PC-3 (cell line): ENCODE results near the gene TAOK1. TPM values are rescaled to one million over a fixed set of nuclear protein-coding genes. Genes with fewer than 3 reads are reported as not detected.

Source experiments
- ATAC-seq: fragments of 200-7000 bp; cut with Tn5 transposase; 2 replicates; pipeline ENCODE4 v1.9.1; 2020; ENCODE audit warnings: mild to moderate bottlenecking, moderate library complexity
- BruUV-seq: library from RNA; stranded (reverse); fragments of 400-500 nt; replicated peaks from 2 replicates; lab custom pipeline; 2021; lab: Mats Ljungman, UMichigan
- CTCF ChIA-PET: fragments of 300-600 bp; sonication (Branson Sonifier 250); formaldehyde crosslinking; loops from one replicate; lab custom pipeline; 2022; ENCODE audit warnings: antibody characterized with exemption; lab: Charles Lee
- POLR2A ChIA-PET: fragments of 300-600 bp; sonication (Branson Sonifier 250); formaldehyde crosslinking; loops from one replicate; lab custom pipeline; 2022; ENCODE audit warnings: antibody characterized with exemption; ENCODE audit not compliant: unreplicated experiment; lab: Charles Lee
- DNase-seq: peaks from one replicate; pipeline ENCODE4 v3.0.0-alpha.2; 2015
- H2AFZ ChIP-seq: fragments of 300-600 bp; sonication (generic); 2 replicates; pipeline ENCODE4 v1.6.0; 2016; ENCODE audit warnings: antibody characterized with exemption, low read length
- H3F3A ChIP-seq: fragments of 300-600 bp; sonication (generic); one replicate; pipeline ENCODE4 v1.6.0; 2017; ENCODE audit warnings: antibody characterized with exemption, low read length, control low read depth, mild to moderate bottlenecking; ENCODE audit not compliant: unreplicated experiment
- H3K27ac ChIP-seq: fragments of 300-600 bp; sonication (generic); 2 replicates; pipeline ENCODE4 v1.5.1; 2016; ENCODE audit warnings: mild to moderate bottlenecking, low read length
- H3K27me3 ChIP-seq: fragments of 300-600 bp; sonication (generic); 2 replicates; pipeline ENCODE4 v1.6.1; 2016; ENCODE audit warnings: low read length, mixed read lengths
- H3K36me3 ChIP-seq: fragments of 300-600 bp; sonication (generic); 2 replicates; pipeline ENCODE4 v1.6.1; 2016; ENCODE audit warnings: low read depth, mixed run types, low read length, mixed read lengths
- H3K4me1 ChIP-seq: fragments of 300-600 bp; sonication (generic); 2 replicates; pipeline ENCODE4 v1.5.1; 2016; ENCODE audit warnings: low read length; ENCODE audit not compliant: insufficient read depth
- H3K4me2 ChIP-seq: fragments of 300-600 bp; sonication (generic); 2 replicates; pipeline ENCODE4 v1.6.0; 2016; ENCODE audit warnings: low read length
- H3K4me3 ChIP-seq: fragments of 300-600 bp; sonication (generic); 2 replicates; pipeline ENCODE4 v1.5.1; 2016; ENCODE audit warnings: mild to moderate bottlenecking, low read length, mixed read lengths
- H3K79me2 ChIP-seq: fragments of 300-600 bp; sonication (generic); 2 replicates; pipeline ENCODE4 v1.6.1; 2017; ENCODE audit warnings: low read length, mixed read lengths
- H3K9ac ChIP-seq: fragments of 300-600 bp; sonication (generic); 2 replicates; pipeline ENCODE4 v1.6.0; 2016; ENCODE audit warnings: mild to moderate bottlenecking, low read length
- H3K9me2 ChIP-seq: fragments of 300-600 bp; sonication (generic); replicated peaks from 2 replicates; pipeline ENCODE4 v1.6.1; 2016; ENCODE audit warnings: mixed run types, low read length, mixed read lengths
- H3K9me3 ChIP-seq: fragments of 300-600 bp; sonication (generic); 2 replicates; pipeline ENCODE4 v1.6.1; 2016; ENCODE audit warnings: low read length, mixed read lengths
- H4K20me1 ChIP-seq: fragments of 300-600 bp; sonication (generic); 2 replicates; pipeline ENCODE4 v1.6.1; 2016; ENCODE audit warnings: low read length, mixed read lengths
- EZH2 ChIP-seq: fragments of 300-600 bp; sonication (generic); IDR thresholded peaks from one replicate; pipeline ENCODE4 v1.6.1; 2017; ENCODE audit warnings: antibody characterized with exemption, mild to moderate bottlenecking, low read length; ENCODE audit not compliant: unreplicated experiment
- EZH2phosphoT487 ChIP-seq: fragments of 300-600 bp; sonication (generic); IDR thresholded peaks from 2 replicates; pipeline ENCODE4 v1.6.1; 2018; ENCODE audit warnings: mild to moderate bottlenecking, antibody characterized with exemption, low read length, borderline replicate concordance
- intact Hi-C: fragments of 100-400 bp; cut with micrococcal nuclease; formaldehyde crosslinking; loops from 2 replicates; pipeline ENCODE4 v1.9.0; 2023
- total RNA-seq: library from RNA; depleted of rRNA; stranded (reverse); fragments of >200 nt; gene quantifications from 2 replicates; pipeline ENCODE4 v1.2.3, GENCODE V29; 2014
- TF ChIP-seq, protein P1 (sequence below): fragments of 300-600 bp; sonication (generic); conservative IDR thresholded peaks from 2 replicates; pipeline ENCODE4 v1.5.1; 2017; ENCODE audit warnings: antibody characterized with exemption, low read depth, mild to moderate bottlenecking, low read length

TAOK1 gene
- total RNA-seq, 1 experiment from 2014 or later: 17.3 TPM

- H3K4me3 ChIP-seq: no peak overlapping the region
- H2AFZ ChIP-seq: no peak overlapping the region
- TF ChIP-seq EZH2 (no peak), EZH2phosphoT487 (no peak)
- TF ChIP-seq, protein P1, sequence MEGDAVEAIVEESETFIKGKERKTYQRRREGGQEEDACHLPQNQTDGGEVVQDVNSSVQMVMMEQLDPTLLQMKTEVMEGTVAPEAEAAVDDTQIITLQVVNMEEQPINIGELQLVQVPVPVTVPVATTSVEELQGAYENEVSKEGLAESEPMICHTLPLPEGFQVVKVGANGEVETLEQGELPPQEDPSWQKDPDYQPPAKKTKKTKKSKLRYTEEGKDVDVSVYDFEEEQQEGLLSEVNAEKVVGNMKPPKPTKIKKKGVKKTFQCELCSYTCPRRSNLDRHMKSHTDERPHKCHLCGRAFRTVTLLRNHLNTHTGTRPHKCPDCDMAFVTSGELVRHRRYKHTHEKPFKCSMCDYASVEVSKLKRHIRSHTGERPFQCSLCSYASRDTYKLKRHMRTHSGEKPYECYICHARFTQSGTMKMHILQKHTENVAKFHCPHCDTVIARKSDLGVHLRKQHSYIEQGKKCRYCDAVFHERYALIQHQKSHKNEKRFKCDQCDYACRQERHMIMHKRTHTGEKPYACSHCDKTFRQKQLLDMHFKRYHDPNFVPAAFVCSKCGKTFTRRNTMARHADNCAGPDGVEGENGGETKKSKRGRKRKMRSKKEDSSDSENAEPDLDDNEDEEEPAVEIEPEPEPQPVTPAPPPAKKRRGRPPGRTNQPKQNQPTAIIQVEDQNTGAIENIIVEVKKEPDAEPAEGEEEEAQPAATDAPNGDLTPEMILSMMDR: no peak
- no peaks in the 10 kb centered on the region for H3K4me1 ChIP-seq
- no peaks in the 10 kb centered on the region for H4K20me1 ChIP-seq
- H3K9me3 ChIP-seq: no peaks in the 10 kb centered on the region
- ChIA-PET CTCF (no interaction called here), POLR2A (no interaction called here)
- no peak overlapping the region for H3K27ac ChIP-seq
- DNase-seq (no peak), ATAC-seq (no peak)
- no peaks in the 10 kb centered on the region for H3F3A ChIP-seq
- H3K4me2 ChIP-seq: no peak overlapping the region
- no peaks in the 10 kb centered on the region for H3K36me3 ChIP-seq
- BruUV-seq: no TSS peak
- H3K79me2 ChIP-seq: peaks cover 23% of the 10 kb centered on the region
- no peaks in the 10 kb centered on the region for H3K27me3 ChIP-seq
- H3K9me2 ChIP-seq: no peaks in the 10 kb centered on the region
- intact Hi-C loops: no loop called here
- no peak overlapping the region for H3K9ac ChIP-seq
Observed at GRCh38 chr17:29582254-29582765, 192.1 kb downstream of the TAOK1 start.

DNA sequence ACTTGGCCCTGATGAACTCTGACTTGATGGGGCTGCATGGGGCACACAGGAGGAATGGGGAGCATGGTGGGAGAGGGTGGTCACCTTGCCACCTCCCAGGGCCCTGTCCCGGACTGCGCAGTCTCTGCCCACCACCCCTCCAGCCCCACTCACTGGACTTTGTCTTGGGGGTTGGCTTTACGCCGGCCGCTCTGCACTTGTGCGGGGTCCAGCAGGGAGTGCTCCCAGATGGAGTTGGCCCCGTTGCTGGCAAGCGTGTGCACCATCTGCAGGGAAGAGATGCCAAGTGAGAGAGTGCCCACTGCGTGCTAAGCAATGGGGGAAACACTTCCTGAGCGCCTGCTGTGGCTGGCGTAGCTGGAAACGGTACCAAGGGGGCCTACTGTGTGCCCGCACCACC, 192.6 kb downstream of the TAOK1 start:
- no peak overlapping the region for H2AFZ ChIP-seq
- intact Hi-C loops: no loop called here
- TF ChIP-seq EZH2phosphoT487 (no peak), EZH2 (no peak)
- TF ChIP-seq, protein P1: no peak
- ATAC-seq: no peak
- H3K9ac ChIP-seq: no peak overlapping the region
- no peaks in the 10 kb centered on the region for H4K20me1 ChIP-seq
- ChIA-PET POLR2A (no interaction called here), CTCF (interaction anchor here (0.6 kb wide), 1 partner anchor 16 kb away, joined by 3 read pairs; the partner anchor contains the start of gene ABHD15)
- no peak overlapping the region for H3K4me3 ChIP-seq
- no peak for DNase-seq
- no peak overlapping the region for H3K4me2 ChIP-seq
- peaks cover 1% of the 10 kb centered on the region; the same call in 1 of the 2 replicates for H3K4me1 ChIP-seq
- no peaks in the 10 kb centered on the region for H3F3A ChIP-seq
- H3K36me3 ChIP-seq: no peaks in the 10 kb centered on the region
- H3K27ac ChIP-seq: no peak overlapping the region
- H3K9me3 ChIP-seq: no peaks in the 10 kb centered on the region
- H3K9me2 ChIP-seq: no peaks in the 10 kb centered on the region
- no peaks in the 10 kb centered on the region for H3K27me3 ChIP-seq
- peaks cover 28% of the 10 kb centered on the region for H3K79me2 ChIP-seq
- no TSS peak for BruUV-seq

DNA sequence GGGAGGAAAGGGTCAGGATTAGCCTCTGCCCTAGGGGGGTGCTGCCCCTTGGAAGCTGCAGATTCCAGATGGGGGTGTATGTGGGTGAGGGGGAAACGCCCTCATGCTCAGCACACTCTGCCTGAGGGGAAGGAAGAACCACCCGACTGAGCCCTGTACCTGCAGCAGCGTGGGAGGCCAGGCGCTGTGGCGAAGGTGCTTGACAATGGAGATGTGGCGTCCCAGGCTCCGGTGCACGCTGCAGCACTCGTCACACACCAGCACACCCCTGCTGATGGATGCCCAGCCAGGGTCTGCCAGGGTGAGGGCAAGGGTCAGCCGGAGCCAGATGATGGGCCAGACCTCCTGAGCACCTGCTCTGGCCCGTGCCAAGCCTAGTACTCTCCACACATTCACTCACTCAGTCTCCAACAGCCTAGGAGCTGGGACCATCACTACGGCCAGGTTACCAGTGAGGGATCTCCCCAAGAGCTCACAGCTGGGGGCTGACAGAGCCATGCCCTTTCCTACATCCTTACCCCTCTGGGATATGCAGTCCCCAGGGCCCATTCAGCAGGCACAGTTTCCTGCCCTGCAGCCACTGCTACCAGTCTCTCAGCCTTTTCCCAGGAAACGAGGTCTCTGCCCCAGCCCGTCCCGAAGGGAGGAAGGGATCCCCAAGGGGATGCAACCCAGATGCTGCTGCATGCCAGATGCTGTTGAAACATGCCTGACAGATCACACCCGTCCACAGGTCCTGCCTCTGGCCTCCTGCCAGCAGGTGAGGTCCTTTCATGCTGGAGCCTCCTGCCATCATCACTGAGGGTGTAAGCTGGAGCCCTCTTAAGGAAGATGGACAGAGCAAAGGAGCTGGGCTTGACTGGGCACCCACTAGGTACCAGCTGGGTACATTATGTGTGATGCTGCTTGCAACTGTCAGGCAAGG, 193.4 kb downstream of the TAOK1 start:
- H3K4me2 ChIP-seq: no peak overlapping the region
- H3K4me3 ChIP-seq: no peak overlapping the region
- no peak overlapping the region for H3K27ac ChIP-seq
- DNase-seq (no peak), ATAC-seq (no peak)
- H3K9me3 ChIP-seq: no peaks in the 10 kb centered on the region
- POLR2A ChIA-PET: no interaction called here
- intact Hi-C loops: no loop called here
- no peaks in the 10 kb centered on the region for H4K20me1 ChIP-seq
- H3K9ac ChIP-seq: no peak overlapping the region
- CTCF ChIA-PET: interaction anchor here (0.6 kb wide), 1 partner anchor 17 kb away, joined by 3 read pairs; the partner anchor contains the start of gene ABHD15
- TF ChIP-seq EZH2phosphoT487 (no peak), EZH2 (no peak)
- TF ChIP-seq, protein P1: no peak
- peaks cover 8% of the 10 kb centered on the region for H3K4me1 ChIP-seq
- H3K79me2 ChIP-seq: peaks cover 36% of the 10 kb centered on the region
- H3K36me3 ChIP-seq: no peaks in the 10 kb centered on the region
- H3F3A ChIP-seq: no peaks in the 10 kb centered on the region
- no peaks in the 10 kb centered on the region for H3K27me3 ChIP-seq
- BruUV-seq: no TSS peak
- no peaks in the 10 kb centered on the region for H3K9me2 ChIP-seq
- H2AFZ ChIP-seq: no peak overlapping the region
